K562 (cell line): ENCODE data around the gene ATP8B4. TPM values are rescaled to one million over a fixed set of nuclear protein-coding genes. Genes with fewer than 3 reads are reported as not detected.

Experiments used
- CTBP1 ChIP-seq: fragments of 450-650 bp; IDR thresholded peaks from 2 replicates; pipeline ENCODE4 v1.6.1; 2016; ENCODE audit warnings: borderline replicate concordance
- EP300 ChIP-seq: IDR thresholded peaks from 2 replicates; pipeline ENCODE4 v1.6.1; 2012; ENCODE audit warnings: low read length, improper control_type of control experiment
- FOS ChIP-seq: IDR thresholded peaks from 3 replicates; pipeline ENCODE4 v1.6.1; 2011; ENCODE audit not compliant: insufficient read length; ENCODE audit errors: extremely low read depth
- GATAD2A ChIP-seq: fragments of 450-650 bp; IDR thresholded peaks from 2 replicates; pipeline ENCODE4 v1.6.1; 2017
- HDAC1 ChIP-seq, 2 experiments: fragments of 450-650 bp; IDR thresholded peaks; 2 replicates each; pipeline ENCODE4 v1.6.1; 2016 to 2017; ENCODE audit warnings: inconsistent platforms in 1 of 2, mild to moderate bottlenecking in 1 of 2, moderate library complexity in 1 of 2
- HMG20B ChIP-seq: fragments of 250-450 bp; sonication (Bioruptor Pico); IDR thresholded peaks from 2 replicates; pipeline ENCODE4 v1.5.0; 2021; ENCODE audit warnings: mild to moderate bottlenecking
- HNRNPH1 ChIP-seq: fragments of 200-400 bp; formaldehyde crosslinking; optimal IDR thresholded peaks from 2 replicates; pipeline ENCODE3; 2017; ENCODE audit warnings: low read depth, mild to moderate bottlenecking, low read length, moderate library complexity
- MIER1 ChIP-seq: fragments of 450-650 bp; IDR thresholded peaks from 2 replicates; pipeline ENCODE4 v1.6.1; 2016; ENCODE audit warnings: antibody characterized with exemption, mild to moderate bottlenecking, low read depth
- SMAD2 ChIP-seq: fragments of 150-350 bp; IDR thresholded peaks from 2 replicates; pipeline ENCODE4 v1.6.1; 2014; ENCODE audit warnings: low read depth, mild to moderate bottlenecking, low read length
- SNRNP70 ChIP-seq: fragments of 200-400 bp; formaldehyde crosslinking; optimal IDR thresholded peaks from 2 replicates; pipeline ENCODE3; 2017; ENCODE audit warnings: low read depth, low read length
- TRIM24 ChIP-seq, 2 experiments: fragments of 450-650 bp; IDR thresholded peaks; 2 replicates each; pipeline ENCODE4 v1.6.1; 2016
- TSC22D4 ChIP-seq: fragments of 450-650 bp; IDR thresholded peaks from 2 replicates; pipeline ENCODE4 v1.6.1; 2016; ENCODE audit warnings: missing genetic modification characterization, missing biosample characterization, control low read depth
- U2AF2 ChIP-seq: fragments of 200-400 bp; formaldehyde crosslinking; optimal IDR thresholded peaks from 2 replicates; pipeline ENCODE3; 2017; ENCODE audit warnings: low read depth, mild to moderate bottlenecking, low read length
- ZNF134 ChIP-seq: fragments of 250-450 bp; sonication (Bioruptor Pico); conservative IDR thresholded peaks from 2 replicates; pipeline ENCODE4 v1.4.0; 2020
- ZNF140 ChIP-seq: fragments of 250-450 bp; sonication (Bioruptor Pico); IDR thresholded peaks from 2 replicates; pipeline ENCODE4 v1.8.0; 2021; ENCODE audit warnings: moderate library complexity, mild to moderate bottlenecking, inconsistent platforms
- ZNF384 ChIP-seq: IDR thresholded peaks from 2 replicates; pipeline ENCODE4 v1.6.1; 2012; ENCODE audit warnings: low read depth, low read length, improper control_type of control experiment
- polyA plus RNA-seq, 8 experiments: library from polyadenylated mRNA; depleted of rRNA in 4 of 8; stranded (reverse) in 5 of 8; unstranded in 3 of 8; fragments of >200 nt; fragmentation: Nextera tagmentation in 2 of 8; fragmentation: Illumina TruSeq in 1 of 8; extraction: Ambion mirVana in 2 of 8; extraction: Trizol in 1 of 8; gene quantifications; 2 replicates each; pipeline versions ENCODE4 v1.2.1 to v1.2.3, GENCODE V29; 2011 to 2014; ENCODE audit warnings: inconsistent platforms in 1 of 8, missing spikeins in 1 of 8
- total RNA-seq, 7 experiments: library from RNA; depleted of rRNA in 6 of 7; stranded (reverse); fragments of >200 nt in 6 of 7; fragmentation: Illumina TruSeq in 2 of 7; extraction: Trizol in 2 of 7; gene quantifications; 2 replicates each; pipeline versions ENCODE4 v1.2.1 to v1.2.3, GENCODE V29; 2011 to 2021; ENCODE audit warnings: low replicate concordance in 1 of 7
- TF ChIP-seq, protein P1 (sequence below), 2 experiments: fragments of 450-650 bp; conservative IDR thresholded peaks; 2 replicates each; pipeline ENCODE4 v1.6.1; 2017; ENCODE audit warnings: mild to moderate bottlenecking in 2 of 2, moderate library complexity in 2 of 2
- TF ChIP-seq, protein P2 (sequence below), 2 experiments: IDR thresholded peaks in 1 of 2; conservative IDR thresholded peaks in 1 of 2; 2 replicates each; pipeline ENCODE4 v1.6.1; 2016; ENCODE audit warnings: low read depth in 2 of 2, mild to moderate bottlenecking in 1 of 2, missing compliant biosample characterization in 1 of 2, missing genetic modification characterization in 1 of 2, moderate library complexity in 1 of 2
- TF ChIP-seq, protein P3 (sequence below): fragments of 250-450 bp; sonication (Bioruptor Pico); IDR thresholded peaks from 2 replicates; pipeline ENCODE4 v1.5.0; 2021
- TF ChIP-seq, protein P4 (sequence below): sonication (generic); formaldehyde crosslinking; IDR thresholded peaks from 2 replicates; pipeline ENCODE4 v1.8.1; 2023; ENCODE audit warnings: mild to moderate bottlenecking, missing genetic modification reagents, moderate library complexity
- TF ChIP-seq, protein P5 (sequence below): IDR thresholded peaks from 3 replicates; pipeline ENCODE4 v1.6.1; 2011; ENCODE audit warnings: borderline replicate concordance, mild to moderate bottlenecking, moderate library complexity; ENCODE audit not compliant: insufficient read length; ENCODE audit errors: extremely low read depth

The ATP8B4 gene
- total and polyA plus RNA-seq, 9 of the 15 experiments (the other 6 are each of a cell fraction or from before 2014, with no cell fraction given) = 0.14 to 2.5 (median 0.44) TPM

DNA sequence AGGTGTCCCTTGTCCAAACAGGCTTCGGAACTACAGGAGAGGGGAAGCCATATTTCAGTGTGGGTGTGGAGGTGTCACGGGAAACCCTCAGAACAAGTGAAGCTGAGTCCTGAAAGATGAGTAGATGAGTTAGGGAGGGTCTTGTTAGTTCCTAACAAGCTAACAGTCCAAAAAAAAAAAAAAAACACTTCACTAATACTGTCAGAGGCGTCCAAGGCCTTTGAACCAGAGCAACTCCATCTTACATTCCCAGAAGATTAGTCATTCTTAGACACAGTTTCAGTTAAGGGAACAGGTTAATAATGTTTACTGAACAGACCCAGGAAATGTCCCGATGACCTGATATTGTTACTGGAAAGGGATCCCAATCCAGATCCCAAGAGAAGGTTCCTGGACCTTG lies 7.0 kb upstream of the ATP8B4 start (continued):
- TF ChIP-seq ZNF140 (CRISPR knock-in tag) (no peak), TRIM24 (IDR thresholded peaks at IDR 0.05) (no peak), SNRNP70 (no peak), HMG20B (no peak), MIER1 (no peak), ZNF134 (CRISPR knock-in tag) (no peak), FOS (no peak), CTBP1 (no peak), EP300 (no peak), GATAD2A (no peak), HNRNPH1 (no peak), SMAD2 (no peak), U2AF2 (no peak), ZNF384 (no peak), TSC22D4 (tag) (no peak), HDAC1 (IDR thresholded peaks at IDR 0.05) (no peak)
- TF ChIP-seq, protein P1, sequence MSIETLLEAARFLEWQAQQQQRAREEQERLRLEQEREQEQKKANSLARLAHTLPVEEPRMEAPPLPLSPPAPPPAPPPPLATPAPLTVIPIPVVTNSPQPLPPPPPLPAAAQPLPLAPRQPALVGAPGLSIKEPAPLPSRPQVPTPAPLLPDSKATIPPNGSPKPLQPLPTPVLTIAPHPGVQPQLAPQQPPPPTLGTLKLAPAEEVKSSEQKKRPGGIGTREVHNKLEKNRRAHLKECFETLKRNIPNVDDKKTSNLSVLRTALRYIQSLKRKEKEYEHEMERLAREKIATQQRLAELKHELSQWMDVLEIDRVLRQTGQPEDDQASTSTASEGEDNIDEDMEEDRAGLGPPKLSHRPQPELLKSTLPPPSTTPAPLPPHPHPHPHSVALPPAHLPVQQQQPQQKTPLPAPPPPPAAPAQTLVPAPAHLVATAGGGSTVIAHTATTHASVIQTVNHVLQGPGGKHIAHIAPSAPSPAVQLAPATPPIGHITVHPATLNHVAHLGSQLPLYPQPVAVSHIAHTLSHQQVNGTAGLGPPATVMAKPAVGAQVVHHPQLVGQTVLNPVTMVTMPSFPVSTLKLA (conservative IDR thresholded peaks at IDR 0.05) = no peak
- TF ChIP-seq, protein P2, sequence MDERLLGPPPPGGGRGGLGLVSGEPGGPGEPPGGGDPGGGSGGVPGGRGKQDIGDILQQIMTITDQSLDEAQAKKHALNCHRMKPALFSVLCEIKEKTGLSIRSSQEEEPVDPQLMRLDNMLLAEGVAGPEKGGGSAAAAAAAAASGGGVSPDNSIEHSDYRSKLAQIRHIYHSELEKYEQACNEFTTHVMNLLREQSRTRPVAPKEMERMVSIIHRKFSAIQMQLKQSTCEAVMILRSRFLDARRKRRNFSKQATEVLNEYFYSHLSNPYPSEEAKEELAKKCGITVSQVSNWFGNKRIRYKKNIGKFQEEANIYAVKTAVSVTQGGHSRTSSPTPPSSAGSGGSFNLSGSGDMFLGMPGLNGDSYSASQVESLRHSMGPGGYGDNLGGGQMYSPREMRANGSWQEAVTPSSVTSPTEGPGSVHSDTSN (CRISPR knock-in tag; IDR thresholded peaks at IDR 0.05; ENCODE audit: low read depth) = no peak
- TF ChIP-seq, protein P2 (tag; conservative IDR thresholded peaks at IDR 0.05; ENCODE audit: low read depth) = no peak
- TF ChIP-seq, protein P3, sequence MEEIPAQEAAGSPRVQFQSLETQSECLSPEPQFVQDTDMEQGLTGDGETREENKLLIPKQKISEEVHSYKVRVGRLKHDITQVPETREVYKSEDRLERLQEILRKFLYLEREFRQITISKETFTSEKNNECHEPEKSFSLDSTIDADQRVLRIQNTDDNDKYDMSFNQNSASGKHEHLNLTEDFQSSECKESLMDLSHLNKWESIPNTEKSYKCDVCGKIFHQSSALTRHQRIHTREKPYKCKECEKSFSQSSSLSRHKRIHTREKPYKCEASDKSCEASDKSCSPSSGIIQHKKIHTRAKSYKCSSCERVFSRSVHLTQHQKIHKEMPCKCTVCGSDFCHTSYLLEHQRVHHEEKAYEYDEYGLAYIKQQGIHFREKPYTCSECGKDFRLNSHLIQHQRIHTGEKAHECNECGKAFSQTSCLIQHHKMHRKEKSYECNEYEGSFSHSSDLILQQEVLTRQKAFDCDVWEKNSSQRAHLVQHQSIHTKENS = no peak
- TF ChIP-seq, protein P4, sequence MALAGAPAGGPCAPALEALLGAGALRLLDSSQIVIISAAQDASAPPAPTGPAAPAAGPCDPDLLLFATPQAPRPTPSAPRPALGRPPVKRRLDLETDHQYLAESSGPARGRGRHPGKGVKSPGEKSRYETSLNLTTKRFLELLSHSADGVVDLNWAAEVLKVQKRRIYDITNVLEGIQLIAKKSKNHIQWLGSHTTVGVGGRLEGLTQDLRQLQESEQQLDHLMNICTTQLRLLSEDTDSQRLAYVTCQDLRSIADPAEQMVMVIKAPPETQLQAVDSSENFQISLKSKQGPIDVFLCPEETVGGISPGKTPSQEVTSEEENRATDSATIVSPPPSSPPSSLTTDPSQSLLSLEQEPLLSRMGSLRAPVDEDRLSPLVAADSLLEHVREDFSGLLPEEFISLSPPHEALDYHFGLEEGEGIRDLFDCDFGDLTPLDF (CRISPR knock-in tag) = no peak
- TF ChIP-seq, protein P5, sequence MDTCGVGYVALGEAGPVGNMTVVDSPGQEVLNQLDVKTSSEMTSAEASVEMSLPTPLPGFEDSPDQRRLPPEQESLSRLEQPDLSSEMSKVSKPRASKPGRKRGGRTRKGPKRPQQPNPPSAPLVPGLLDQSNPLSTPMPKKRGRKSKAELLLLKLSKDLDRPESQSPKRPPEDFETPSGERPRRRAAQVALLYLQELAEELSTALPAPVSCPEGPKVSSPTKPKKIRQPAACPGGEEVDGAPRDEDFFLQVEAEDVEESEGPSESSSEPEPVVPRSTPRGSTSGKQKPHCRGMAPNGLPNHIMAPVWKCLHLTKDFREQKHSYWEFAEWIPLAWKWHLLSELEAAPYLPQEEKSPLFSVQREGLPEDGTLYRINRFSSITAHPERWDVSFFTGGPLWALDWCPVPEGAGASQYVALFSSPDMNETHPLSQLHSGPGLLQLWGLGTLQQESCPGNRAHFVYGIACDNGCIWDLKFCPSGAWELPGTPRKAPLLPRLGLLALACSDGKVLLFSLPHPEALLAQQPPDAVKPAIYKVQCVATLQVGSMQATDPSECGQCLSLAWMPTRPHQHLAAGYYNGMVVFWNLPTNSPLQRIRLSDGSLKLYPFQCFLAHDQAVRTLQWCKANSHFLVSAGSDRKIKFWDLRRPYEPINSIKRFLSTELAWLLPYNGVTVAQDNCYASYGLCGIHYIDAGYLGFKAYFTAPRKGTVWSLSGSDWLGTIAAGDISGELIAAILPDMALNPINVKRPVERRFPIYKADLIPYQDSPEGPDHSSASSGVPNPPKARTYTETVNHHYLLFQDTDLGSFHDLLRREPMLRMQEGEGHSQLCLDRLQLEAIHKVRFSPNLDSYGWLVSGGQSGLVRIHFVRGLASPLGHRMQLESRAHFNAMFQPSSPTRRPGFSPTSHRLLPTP = no peak
